HepG2 (cell line): ENCODE measurements around the gene ELF2. TPM values are rescaled to one million over a fixed set of nuclear protein-coding genes. Genes with fewer than 3 reads are reported as not detected.

Experiments
- BCLAF1 ChIP-seq: fragments of 450-650 bp; IDR thresholded peaks from 2 replicates; pipeline ENCODE4 v1.6.1; 2017; ENCODE audit warnings: mild to moderate bottlenecking
- GRHL1 ChIP-seq: sonication (generic); formaldehyde crosslinking; conservative IDR thresholded peaks from 2 replicates; pipeline ENCODE4 v1.8.0; 2022; ENCODE audit warnings: missing genetic modification reagents
- ISX ChIP-seq: sonication (generic); formaldehyde crosslinking; conservative IDR thresholded peaks from 2 replicates; pipeline ENCODE4 v1.5.0; 2020; ENCODE audit warnings: missing genetic modification reagents
- PCBP1 ChIP-seq: fragments of 200-400 bp; formaldehyde crosslinking; IDR thresholded peaks from 2 replicates; pipeline ENCODE4 v1.6.1; 2017; ENCODE audit warnings: mild to moderate bottlenecking, low read depth, low read length, borderline replicate concordance
- PHF5A ChIP-seq: IDR thresholded peaks from one replicate; pipeline ENCODE4 v1.6.1; 2018; ENCODE audit warnings: low read depth, missing genetic modification reagents; ENCODE audit not compliant: unreplicated experiment
- PLRG1 ChIP-seq: fragments of 450-650 bp; conservative IDR thresholded peaks from 2 replicates; pipeline ENCODE4 v1.6.1; 2016
- SMAD3 ChIP-seq: sonication (generic); formaldehyde crosslinking; IDR thresholded peaks from 2 replicates; pipeline ENCODE4 v1.4.0; 2020; ENCODE audit warnings: missing genetic modification reagents
- SMC3 ChIP-seq: IDR thresholded peaks from 2 replicates; pipeline ENCODE4 v1.6.1; 2011; ENCODE audit warnings: low read length, improper control_type of control experiment
- SOX6 ChIP-seq, 2 experiments: fragments of 450-650 bp in 1 of 2; sonication (generic) in 1 of 2; formaldehyde crosslinking in 1 of 2; IDR thresholded peaks; 2 replicates each; pipeline versions ENCODE4 v1.4.0 to v1.6.1; 2017 to 2020; ENCODE audit warnings: antibody characterized with exemption in 1 of 2, mild to moderate bottlenecking in 1 of 2, missing genetic modification reagents in 1 of 2
- SRSF1 ChIP-seq: fragments of 200-400 bp; formaldehyde crosslinking; optimal IDR thresholded peaks from 2 replicates; pipeline ENCODE3; 2017; ENCODE audit warnings: mild to moderate bottlenecking, low read depth, low read length, moderate library complexity
- SSRP1 ChIP-seq: IDR thresholded peaks from 2 replicates; pipeline ENCODE4 v1.6.1; 2016; ENCODE audit warnings: control low read depth
- YEATS2 ChIP-seq: sonication (generic); formaldehyde crosslinking; IDR thresholded peaks from 2 replicates; pipeline ENCODE4 v1.4.0; 2020; ENCODE audit warnings: missing genetic modification reagents, borderline replicate concordance
- YEATS4 ChIP-seq: sonication (generic); formaldehyde crosslinking; IDR thresholded peaks from 2 replicates; pipeline ENCODE4 v1.4.0; 2020; ENCODE audit warnings: missing genetic modification reagents, borderline replicate concordance
- ZNF3 ChIP-seq: IDR thresholded peaks from 2 replicates; pipeline ENCODE4 v1.7.0; 2017; ENCODE audit warnings: inconsistent platforms
- ZNF367 ChIP-seq: sonication (generic); formaldehyde crosslinking; IDR thresholded peaks from 2 replicates; pipeline ENCODE4 v1.4.0; 2020; ENCODE audit warnings: missing genetic modification reagents, borderline replicate concordance
- ZNF557 ChIP-seq: sonication (generic); formaldehyde crosslinking; IDR thresholded peaks from 2 replicates; pipeline ENCODE4 v1.4.0; 2020; ENCODE audit warnings: missing genetic modification reagents
- ZNF614 ChIP-seq: IDR thresholded peaks from 2 replicates; pipeline ENCODE4 v1.6.1; 2018; ENCODE audit warnings: missing biosample characterization, missing genetic modification reagents, inconsistent platforms, borderline replicate concordance
- ZNF782 ChIP-seq: sonication (generic); formaldehyde crosslinking; IDR thresholded peaks from 2 replicates; pipeline ENCODE4 v1.4.0; 2020; ENCODE audit warnings: missing genetic modification reagents, mild to moderate bottlenecking, borderline replicate concordance
- ZSCAN20 ChIP-seq: sonication (generic); formaldehyde crosslinking; IDR thresholded peaks from 2 replicates; pipeline ENCODE4 v1.4.0; 2020; ENCODE audit warnings: missing genetic modification reagents, mild to moderate bottlenecking, borderline replicate concordance
- ZSCAN29 ChIP-seq: sonication (generic); formaldehyde crosslinking; conservative IDR thresholded peaks from 2 replicates; pipeline ENCODE4 v1.4.0; 2020; ENCODE audit warnings: mild to moderate bottlenecking, missing genetic modification reagents
- ZSCAN31 ChIP-seq: sonication (generic); formaldehyde crosslinking; IDR thresholded peaks from 2 replicates; pipeline ENCODE4 v1.5.0; 2020; ENCODE audit warnings: low read depth, mild to moderate bottlenecking, missing genetic modification reagents
- polyA plus RNA-seq, 8 experiments: library from polyadenylated mRNA; depleted of rRNA in 3 of 8; stranded (reverse) in 7 of 8; unstranded in 1 of 8; fragments of >200 nt; fragmentation: Illumina TruSeq in 4 of 8; extraction: Trizol in 4 of 8; gene quantifications; 2 replicates each; pipeline versions ENCODE4 v1.2.1 to v1.2.3, GENCODE V29; 2011 to 2016; ENCODE audit warnings: low read depth in 4 of 8, missing spikeins in 1 of 8, mixed read lengths in 1 of 8; ENCODE audit not compliant: insufficient read depth in 1 of 8
- total RNA-seq, 5 experiments: library from RNA; depleted of rRNA; stranded (reverse); fragments of >200 nt; fragmentation: Illumina TruSeq; extraction: Trizol; gene quantifications; 2 replicates each; pipeline ENCODE4 v1.2.3, GENCODE V29; 2016; ENCODE audit warnings: low read depth in 1 of 5
- TF ChIP-seq, protein P1 (sequence below): sonication (generic); formaldehyde crosslinking; IDR thresholded peaks from 2 replicates; pipeline ENCODE4 v1.4.0; 2020; ENCODE audit warnings: missing genetic modification reagents, low read depth, mild to moderate bottlenecking, borderline replicate concordance

Gene ELF2
- total and polyA plus RNA-seq, 2 of the 13 experiments (the other 11 are each of a cell fraction or from before 2014, with no cell fraction given) = 28.6 to 35.4 TPM

GRCh38 chr4:139177869-139178619, 1.0 kb upstream of the ELF2 start (continued):
- no peak for TF ChIP-seq SMAD3
- no peak for TF ChIP-seq BCLAF1
- 0 out of 2 replicates have a peak, but pooled peaks have one; percentile 39 for TF ChIP-seq ZSCAN31 (CRISPR knock-in tag)
- TF ChIP-seq YEATS4 (CRISPR knock-in tag) = peak; percentile 75; the same call in 1 of the 2 replicates
- no peak for TF ChIP-seq PCBP1
- TF ChIP-seq GRHL1 (CRISPR knock-in tag) = no peak
- TF ChIP-seq, protein P1, sequence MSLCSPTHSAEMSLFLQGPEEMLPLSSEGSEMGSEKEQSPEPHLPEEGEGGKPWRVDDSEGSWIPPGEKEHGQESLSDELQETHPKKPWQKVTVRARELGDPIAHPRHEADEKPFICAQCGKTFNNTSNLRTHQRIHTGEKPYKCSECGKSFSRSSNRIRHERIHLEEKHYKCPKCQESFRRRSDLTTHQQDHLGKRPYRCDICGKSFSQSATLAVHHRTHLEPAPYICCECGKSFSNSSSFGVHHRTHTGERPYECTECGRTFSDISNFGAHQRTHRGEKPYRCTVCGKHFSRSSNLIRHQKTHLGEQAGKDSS (CRISPR knock-in tag) = no peak
- no peak; the same call in 1 of the 2 replicates for TF ChIP-seq ZNF782 (CRISPR knock-in tag)
- TF ChIP-seq PLRG1 = no peak
- TF ChIP-seq ZSCAN20 (CRISPR knock-in tag) = no peak
- peak; percentile 18; the same call in 1 of the 2 replicates for TF ChIP-seq ZSCAN29 (CRISPR knock-in tag)
- TF ChIP-seq SMC3 = no peak
- TF ChIP-seq SSRP1 = no peak
- TF ChIP-seq ZNF3 (CRISPR knock-in tag) = no peak
- no peak for TF ChIP-seq SOX6 (IDR thresholded peaks at IDR 0.05)
- TF ChIP-seq SOX6 (CRISPR knock-in tag; IDR thresholded peaks at IDR 0.05) = peak; percentile 54
- no peak for TF ChIP-seq ZNF557 (CRISPR knock-in tag)
- TF ChIP-seq PHF5A (CRISPR knock-in tag) = no peak
- no peak for TF ChIP-seq ZNF614 (CRISPR knock-in tag)
- no peak for TF ChIP-seq ISX
- TF ChIP-seq YEATS2 (CRISPR knock-in tag) = no peak; the same call in 1 of the 2 replicates
- TF ChIP-seq SRSF1 = no peak
- no peak for TF ChIP-seq ZNF367 (CRISPR knock-in tag)
